SK-N-SH (cell line): ENCODE results near the gene CEP112. TPM values are rescaled to one million over a fixed set of nuclear protein-coding genes. Genes with fewer than 3 reads are reported as not detected.

Experiments used
- CTCF ChIA-PET: fragments of 300-600, 350-600 bp; formaldehyde crosslinking; extraction: SDS; loops from one replicate; lab custom pipeline; 2021; lab: Yijun Ruan, JAX
- POLR2A ChIA-PET: fragments of 350-600 bp; sonication (Branson Sonifier 250); formaldehyde crosslinking; extraction: SDS; loops from one replicate; lab custom pipeline; 2020; ENCODE audit warnings: antibody characterized with exemption, inconsistent platforms; lab: Yijun Ruan, JAX
- DNase-seq: peaks from one replicate; pipeline ENCODE4 v3.0.0; 2012
- H2AFZ ChIP-seq: fragments of 200-600 bp; sonication (generic); 2 replicates; pipeline ENCODE4 v1.8.1; 2016; ENCODE audit warnings: antibody characterized with exemption, mild to moderate bottlenecking, low read depth
- H3F3A ChIP-seq: fragments of 200-600 bp; sonication (generic); replicated peaks from 2 replicates; pipeline ENCODE3; 2016; ENCODE audit warnings: antibody characterized with exemption, mild to moderate bottlenecking; ENCODE audit not compliant: insufficient read depth
- H3K27ac ChIP-seq, 2 experiments: fragments of 200-500 bp in 1 of 2; fragments of 200-600 bp in 1 of 2; sonication (Bioruptor generic) in 1 of 2; sonication (generic), shearing (Covaris generic) in 1 of 2; 2 replicates each; pipeline versions ENCODE4 v1.5.1 to v1.6.1; 2014 to 2016; ENCODE audit warnings: low read depth in 2 of 2, inconsistent platforms in 1 of 2, low read length in 1 of 2, mild to moderate bottlenecking in 1 of 2, mixed read lengths in 1 of 2
- H3K27me3 ChIP-seq: fragments of 200-600 bp; sonication (generic), shearing (Covaris generic); 2 replicates; pipeline ENCODE4 v1.6.1; 2016; ENCODE audit warnings: mixed run types; ENCODE audit not compliant: insufficient read depth
- H3K36me3 ChIP-seq, 2 experiments: fragments of 200-500 bp in 1 of 2; fragments of 200-600 bp in 1 of 2; sonication (Bioruptor generic) in 1 of 2; sonication (generic) in 1 of 2; replicated peaks in 1 of 2; 2 replicates each; pipeline versions ENCODE3 to v1.5.1; 2014 to 2016; ENCODE audit warnings: low read length in 1 of 2, mild to moderate bottlenecking in 1 of 2; ENCODE audit not compliant: insufficient read depth in 2 of 2, control insufficient read depth in 1 of 2
- H3K4me1 ChIP-seq, 2 experiments: fragments of 200-500 bp in 1 of 2; fragments of 200-600 bp in 1 of 2; sonication (Bioruptor generic) in 1 of 2; sonication (generic), shearing (Covaris generic) in 1 of 2; 2 replicates each; pipeline versions ENCODE4 v1.5.1 to v1.6.1; 2014 to 2016; ENCODE audit warnings: low read depth in 1 of 2, low read length in 1 of 2, mixed run types in 1 of 2; ENCODE audit not compliant: insufficient read depth in 2 of 2, control insufficient read depth in 1 of 2
- H3K4me2 ChIP-seq: fragments of 200-600 bp; sonication (generic), shearing (Covaris generic); 2 replicates; pipeline ENCODE4 v1.6.1; 2017; ENCODE audit warnings: mixed run types
- H3K4me3 ChIP-seq, 2 experiments: fragments of 200-500 bp in 1 of 2; fragments of 200-600 bp in 1 of 2; sonication (Bioruptor generic) in 1 of 2; sonication (generic), shearing (Covaris generic) in 1 of 2; 2 replicates each; pipeline versions ENCODE4 v1.5.1 to v1.8.1; 2014 to 2016; ENCODE audit warnings: low read depth in 2 of 2, inconsistent platforms in 1 of 2, low read length in 1 of 2, mild to moderate bottlenecking in 1 of 2, mixed read lengths in 1 of 2, moderate library complexity in 1 of 2
- H3K79me2 ChIP-seq: fragments of 200-600 bp; sonication (generic); 2 replicates; pipeline ENCODE4 v1.8.1; 2017; ENCODE audit warnings: mild to moderate bottlenecking; ENCODE audit not compliant: insufficient read depth
- H3K9ac ChIP-seq: fragments of 200-600 bp; sonication (generic); 2 replicates; pipeline ENCODE4 v1.6.1; 2017; ENCODE audit warnings: mixed run types
- H3K9me2 ChIP-seq: fragments of 200-600 bp; sonication (generic); 2 replicates; pipeline ENCODE4 v1.6.1; 2017; ENCODE audit warnings: mixed run types
- H3K9me3 ChIP-seq: fragments of 200-600 bp; sonication (generic); 2 replicates; pipeline ENCODE4 v1.6.1; 2017; ENCODE audit warnings: mixed run types, mild to moderate bottlenecking, moderate library complexity
- H4K20me1 ChIP-seq: fragments of 200-600 bp; sonication (generic); 2 replicates; pipeline ENCODE4 v1.6.1; 2017; ENCODE audit warnings: mild to moderate bottlenecking, mixed run types; ENCODE audit not compliant: insufficient read depth
- FOSL2 ChIP-seq: IDR thresholded peaks from 2 replicates; pipeline ENCODE4 v1.4.0; 2012; ENCODE audit warnings: low read depth, mild to moderate bottlenecking, moderate library complexity, borderline replicate concordance
- FOXJ3 ChIP-seq: sonication (generic); formaldehyde crosslinking; IDR thresholded peaks from 2 replicates; pipeline ENCODE4 v1.5.1; 2020; ENCODE audit warnings: mild to moderate bottlenecking, missing genetic modification reagents
- FOXM1 ChIP-seq: IDR thresholded peaks from 2 replicates; pipeline ENCODE4 v1.4.0; 2012; ENCODE audit warnings: low read depth, mild to moderate bottlenecking
- GABPA ChIP-seq: IDR thresholded peaks from 2 replicates; pipeline ENCODE4 v1.4.0; 2012; ENCODE audit warnings: low read depth, mild to moderate bottlenecking
- JUND ChIP-seq: IDR thresholded peaks from 2 replicates; pipeline ENCODE4 v1.4.0; 2012
- MEF2A ChIP-seq: IDR thresholded peaks from 2 replicates; pipeline ENCODE4 v1.4.0; 2012; ENCODE audit warnings: low read depth, borderline replicate concordance
- MXI1 ChIP-seq: IDR thresholded peaks from 2 replicates; pipeline ENCODE4 v1.6.1; 2012; ENCODE audit warnings: mild to moderate bottlenecking, low read depth, low read length, improper control_type of control experiment
- NRF1 ChIP-seq: IDR thresholded peaks from 2 replicates; pipeline ENCODE4 v1.6.1; 2012; ENCODE audit warnings: low read depth, mild to moderate bottlenecking, low read length
- RCOR1 ChIP-seq: fragments of 150-350 bp; IDR thresholded peaks from 2 replicates; pipeline ENCODE4 v1.6.1; 2017; ENCODE audit warnings: antibody characterized with exemption, low read length
- RXRA ChIP-seq: IDR thresholded peaks from 2 replicates; pipeline ENCODE4 v1.4.0; 2012; ENCODE audit warnings: low read depth, mild to moderate bottlenecking, borderline replicate concordance
- SIN3A ChIP-seq: IDR thresholded peaks from 2 replicates; pipeline ENCODE4 v1.6.1; 2012; ENCODE audit warnings: low read depth, mild to moderate bottlenecking, low read length, moderate library complexity, borderline replicate concordance
- TAF1 ChIP-seq: IDR thresholded peaks from 2 replicates; pipeline ENCODE4 v1.6.1; 2012; ENCODE audit warnings: low read depth, mild to moderate bottlenecking, low read length, moderate library complexity, borderline replicate concordance
- TEAD4 ChIP-seq: IDR thresholded peaks from 2 replicates; pipeline ENCODE4 v1.4.0; 2012; ENCODE audit warnings: mild to moderate bottlenecking, borderline replicate concordance; ENCODE audit not compliant: insufficient read depth
- WGBS: methylation state at CpG from one replicate; pipeline ENCODE4 v1.1.6; 2017; ENCODE audit warnings: low lambda C conversion rate; 5-methylcytosine and 5-hydroxymethylcytosine counted together
- polyA plus RNA-seq, 3 experiments: library from polyadenylated mRNA; depleted of rRNA; stranded (reverse); fragments of >200 nt; gene quantifications; 2 replicates each; pipeline ENCODE4 v1.2.3, GENCODE V29; 2012
- TF ChIP-seq, protein P1 (sequence below): IDR thresholded peaks from 2 replicates; pipeline ENCODE4; 2012
- TF ChIP-seq, protein P2 (sequence below): fragments of 200-600 bp; sonication (generic); IDR thresholded peaks from 2 replicates; pipeline ENCODE4 v1.6.1; 2017; ENCODE audit warnings: antibody characterized with exemption, mild to moderate bottlenecking, moderate library complexity
- TF ChIP-seq, protein P3 (sequence below): fragments of 150-350 bp; IDR thresholded peaks from 2 replicates; pipeline ENCODE4 v1.6.1; 2016; ENCODE audit warnings: mild to moderate bottlenecking, low read depth, low read length
- TF ChIP-seq, protein P4 (sequence below): IDR thresholded peaks from 2 replicates; pipeline ENCODE4 v1.4.0; 2012; ENCODE audit warnings: low read depth, borderline replicate concordance

The CEP112 gene
- polyA plus RNA-seq, 1 of the 3 experiments (the other 2 are of a cell fraction): 7.9 TPM

DNA sequence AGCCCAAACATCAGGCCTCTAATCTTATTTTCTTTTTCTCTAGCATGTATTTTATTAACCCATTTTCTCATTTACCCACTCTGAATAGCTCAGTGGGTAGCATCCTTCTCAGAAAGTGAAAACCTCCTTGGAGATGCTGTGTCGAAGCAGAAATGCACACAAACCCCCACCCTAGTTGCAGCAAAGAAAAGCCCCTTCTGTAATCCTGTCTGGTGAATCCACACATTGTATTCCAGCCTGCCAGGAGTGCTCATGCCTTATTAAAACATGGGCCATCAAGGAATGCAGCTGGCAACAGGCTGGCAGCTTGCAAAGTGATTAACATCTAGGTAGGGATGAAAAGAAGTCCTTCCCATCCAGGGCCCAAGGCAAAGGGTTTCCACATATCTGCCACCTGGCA lies 590.8 kb downstream of the CEP112 start (continued):
- TF ChIP-seq, protein P1, sequence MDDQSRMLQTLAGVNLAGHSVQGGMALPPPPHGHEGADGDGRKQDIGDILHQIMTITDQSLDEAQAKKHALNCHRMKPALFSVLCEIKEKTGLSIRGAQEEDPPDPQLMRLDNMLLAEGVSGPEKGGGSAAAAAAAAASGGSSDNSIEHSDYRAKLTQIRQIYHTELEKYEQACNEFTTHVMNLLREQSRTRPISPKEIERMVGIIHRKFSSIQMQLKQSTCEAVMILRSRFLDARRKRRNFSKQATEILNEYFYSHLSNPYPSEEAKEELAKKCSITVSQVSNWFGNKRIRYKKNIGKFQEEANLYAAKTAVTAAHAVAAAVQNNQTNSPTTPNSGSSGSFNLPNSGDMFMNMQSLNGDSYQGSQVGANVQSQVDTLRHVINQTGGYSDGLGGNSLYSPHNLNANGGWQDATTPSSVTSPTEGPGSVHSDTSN: no peak
- TF ChIP-seq JUND (no peak), MXI1 (no peak), NRF1 (no peak), MEF2A (no peak), FOSL2 (no peak), RXRA (no peak), TAF1 (no peak)

DNA sequence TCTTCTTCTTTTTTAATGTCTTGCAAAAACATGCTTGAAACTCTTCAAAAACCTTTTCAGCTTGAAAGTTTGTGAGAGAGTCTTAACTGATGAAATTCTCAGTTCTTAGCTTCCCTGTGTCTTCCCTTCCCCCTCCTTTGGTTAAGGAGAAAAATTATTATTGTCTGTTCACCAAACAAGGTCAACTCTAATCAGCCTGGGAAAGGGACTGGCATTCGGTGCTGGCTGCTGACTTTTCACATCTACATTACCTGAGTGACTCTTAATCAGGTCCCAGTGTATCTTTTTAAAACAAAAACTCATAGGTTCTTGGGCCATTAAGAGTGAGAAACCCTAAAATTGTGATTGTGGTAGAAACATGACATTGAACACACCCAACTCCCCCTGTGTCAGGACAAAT lies 591.4 kb downstream of the CEP112 start:
- no peak overlapping the region for H3K4me3 ChIP-seq
- no peak overlapping the region for H3K9ac ChIP-seq
- TF ChIP-seq FOXM1: no peak
- TF ChIP-seq GABPA: no peak
- no peak for TF ChIP-seq RCOR1
- TF ChIP-seq, protein P2, sequence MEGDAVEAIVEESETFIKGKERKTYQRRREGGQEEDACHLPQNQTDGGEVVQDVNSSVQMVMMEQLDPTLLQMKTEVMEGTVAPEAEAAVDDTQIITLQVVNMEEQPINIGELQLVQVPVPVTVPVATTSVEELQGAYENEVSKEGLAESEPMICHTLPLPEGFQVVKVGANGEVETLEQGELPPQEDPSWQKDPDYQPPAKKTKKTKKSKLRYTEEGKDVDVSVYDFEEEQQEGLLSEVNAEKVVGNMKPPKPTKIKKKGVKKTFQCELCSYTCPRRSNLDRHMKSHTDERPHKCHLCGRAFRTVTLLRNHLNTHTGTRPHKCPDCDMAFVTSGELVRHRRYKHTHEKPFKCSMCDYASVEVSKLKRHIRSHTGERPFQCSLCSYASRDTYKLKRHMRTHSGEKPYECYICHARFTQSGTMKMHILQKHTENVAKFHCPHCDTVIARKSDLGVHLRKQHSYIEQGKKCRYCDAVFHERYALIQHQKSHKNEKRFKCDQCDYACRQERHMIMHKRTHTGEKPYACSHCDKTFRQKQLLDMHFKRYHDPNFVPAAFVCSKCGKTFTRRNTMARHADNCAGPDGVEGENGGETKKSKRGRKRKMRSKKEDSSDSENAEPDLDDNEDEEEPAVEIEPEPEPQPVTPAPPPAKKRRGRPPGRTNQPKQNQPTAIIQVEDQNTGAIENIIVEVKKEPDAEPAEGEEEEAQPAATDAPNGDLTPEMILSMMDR: no peak
- TF ChIP-seq, protein P1: no peak
- TF ChIP-seq, protein P3, sequence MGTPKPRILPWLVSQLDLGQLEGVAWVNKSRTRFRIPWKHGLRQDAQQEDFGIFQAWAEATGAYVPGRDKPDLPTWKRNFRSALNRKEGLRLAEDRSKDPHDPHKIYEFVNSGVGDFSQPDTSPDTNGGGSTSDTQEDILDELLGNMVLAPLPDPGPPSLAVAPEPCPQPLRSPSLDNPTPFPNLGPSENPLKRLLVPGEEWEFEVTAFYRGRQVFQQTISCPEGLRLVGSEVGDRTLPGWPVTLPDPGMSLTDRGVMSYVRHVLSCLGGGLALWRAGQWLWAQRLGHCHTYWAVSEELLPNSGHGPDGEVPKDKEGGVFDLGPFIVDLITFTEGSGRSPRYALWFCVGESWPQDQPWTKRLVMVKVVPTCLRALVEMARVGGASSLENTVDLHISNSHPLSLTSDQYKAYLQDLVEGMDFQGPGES: no peak
- TF ChIP-seq, protein P4, sequence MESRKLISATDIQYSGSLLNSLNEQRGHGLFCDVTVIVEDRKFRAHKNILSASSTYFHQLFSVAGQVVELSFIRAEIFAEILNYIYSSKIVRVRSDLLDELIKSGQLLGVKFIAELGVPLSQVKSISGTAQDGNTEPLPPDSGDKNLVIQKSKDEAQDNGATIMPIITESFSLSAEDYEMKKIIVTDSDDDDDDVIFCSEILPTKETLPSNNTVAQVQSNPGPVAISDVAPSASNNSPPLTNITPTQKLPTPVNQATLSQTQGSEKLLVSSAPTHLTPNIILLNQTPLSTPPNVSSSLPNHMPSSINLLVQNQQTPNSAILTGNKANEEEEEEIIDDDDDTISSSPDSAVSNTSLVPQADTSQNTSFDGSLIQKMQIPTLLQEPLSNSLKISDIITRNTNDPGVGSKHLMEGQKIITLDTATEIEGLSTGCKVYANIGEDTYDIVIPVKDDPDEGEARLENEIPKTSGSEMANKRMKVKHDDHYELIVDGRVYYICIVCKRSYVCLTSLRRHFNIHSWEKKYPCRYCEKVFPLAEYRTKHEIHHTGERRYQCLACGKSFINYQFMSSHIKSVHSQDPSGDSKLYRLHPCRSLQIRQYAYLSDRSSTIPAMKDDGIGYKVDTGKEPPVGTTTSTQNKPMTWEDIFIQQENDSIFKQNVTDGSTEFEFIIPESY: no peak
- TF ChIP-seq TEAD4: no peak
- no peak for TF ChIP-seq MEF2A
- no peak for TF ChIP-seq FOXJ3 (CRISPR knock-in tag)
- no peak for TF ChIP-seq SIN3A
- ChIA-PET POLR2A (no interaction called here), CTCF (interaction anchor here (0.9 to 1.1 kb wide), 2 partner anchors 13 to 306 kb away, joined by 3 read pairs; no protein-coding TSS in a partner anchor)
- no peak overlapping the region for H3K27ac ChIP-seq
- H3K27me3 ChIP-seq: no peaks in the 10 kb centered on the region
- 37% methylated on average over 1 of the region's 1 CpG for WGBS
- H3K36me3 ChIP-seq: no peaks in the 10 kb centered on the region
- H4K20me1 ChIP-seq: no peaks in the 10 kb centered on the region
- no peaks in the 10 kb centered on the region for H3F3A ChIP-seq
- no peak for DNase-seq
- H3K4me2 ChIP-seq: no peak overlapping the region
- no peaks in the 10 kb centered on the region for H3K9me2 ChIP-seq
- no peaks in the 10 kb centered on the region for H3K79me2 ChIP-seq
- no peaks in the 10 kb centered on the region for H3K9me3 ChIP-seq
- no peak overlapping the region for H2AFZ ChIP-seq
- no peaks in the 10 kb centered on the region for H3K4me1 ChIP-seq
